OCI-LY7 (cell line): ENCODE results near the gene XPNPEP3. TPM values are rescaled to one million over a fixed set of nuclear protein-coding genes. Genes with fewer than 3 reads are reported as not detected.

Experiments used
- BruUV-seq: library from RNA; stranded (reverse); fragments of 400-500 nt; replicated peaks from 2 replicates; lab custom pipeline; 2021; lab: Mats Ljungman, UMichigan
- CTCF ChIA-PET: fragments of 300-600 bp; sonication (Branson Sonifier 250); formaldehyde crosslinking; loops from one replicate; lab custom pipeline; 2022; ENCODE audit warnings: antibody characterized with exemption; ENCODE audit not compliant: unreplicated experiment; lab: Charles Lee
- POLR2A ChIA-PET: fragments of 300-600 bp; sonication (Branson Sonifier 250); formaldehyde crosslinking; loops from one replicate; lab custom pipeline; 2022; ENCODE audit warnings: antibody characterized with exemption; lab: Charles Lee
- DNase-seq: peaks from one replicate; pipeline ENCODE4 v3.0.0-alpha.2; 2015; ENCODE audit warnings: low spot score
- H2AFZ ChIP-seq: fragments of 200-600 bp; sonication (generic), shearing (Covaris generic); 2 replicates; pipeline ENCODE4 v1.6.1; 2014; ENCODE audit warnings: mild to moderate bottlenecking, antibody characterized with exemption, low read length, moderate library complexity
- H3K27ac ChIP-seq: fragments of 200-600 bp; sonication (generic); 2 replicates; pipeline ENCODE4 v1.5.1; 2014; ENCODE audit warnings: mixed run types, low read depth, mild to moderate bottlenecking, moderate library complexity, low read length, inconsistent platforms; ENCODE audit not compliant: poor library complexity, severe bottlenecking
- H3K36me3 ChIP-seq: fragments of 200-600 bp; sonication (generic); 2 replicates; pipeline ENCODE4 v1.6.1; 2014; ENCODE audit warnings: mild to moderate bottlenecking, antibody characterized with exemption, low read length, moderate library complexity, mixed read lengths; ENCODE audit not compliant: insufficient read depth
- H3K4me1 ChIP-seq: fragments of 200-600 bp; sonication (generic); 2 replicates; pipeline ENCODE4 v1.5.1; 2014; ENCODE audit warnings: mild to moderate bottlenecking, low read length; ENCODE audit not compliant: insufficient read depth, poor library complexity, severe bottlenecking
- H3K4me2 ChIP-seq: fragments of 200-600 bp; sonication (generic); 2 replicates; pipeline ENCODE4 v1.6.1; 2014; ENCODE audit warnings: mild to moderate bottlenecking, low read length
- H3K4me3 ChIP-seq: fragments of 200-600 bp; sonication (generic); 2 replicates; pipeline ENCODE4 v1.5.1; 2014; ENCODE audit warnings: mild to moderate bottlenecking, low read depth, low read length; ENCODE audit not compliant: poor library complexity, severe bottlenecking
- H3K79me2 ChIP-seq: fragments of 200-600 bp; sonication (generic); 2 replicates; pipeline ENCODE4 v1.6.1; 2016; ENCODE audit warnings: low read depth, mild to moderate bottlenecking, low read length, moderate library complexity, mixed read lengths; ENCODE audit not compliant: insufficient read depth
- H3K9me2 ChIP-seq: fragments of 200-600 bp; sonication (generic); 2 replicates; pipeline ENCODE4 v1.6.1; 2016; ENCODE audit warnings: mild to moderate bottlenecking, low read length, mixed read lengths; ENCODE audit not compliant: insufficient read depth
- H3K9me3 ChIP-seq: fragments of 200-600 bp; sonication (generic); 2 replicates; pipeline ENCODE4 v1.6.1; 2014; ENCODE audit warnings: mild to moderate bottlenecking, mixed run types, low read length, mixed read lengths
- H4K20me1 ChIP-seq: fragments of 200-600 bp; sonication (generic); 2 replicates; pipeline ENCODE4 v1.6.1; 2014; ENCODE audit warnings: mild to moderate bottlenecking, antibody characterized with exemption, low read length, moderate library complexity, mixed read lengths; ENCODE audit not compliant: insufficient read depth
- CTCF ChIP-seq: fragments of 200-600 bp; sonication (generic); conservative IDR thresholded peaks from 2 replicates; pipeline ENCODE4 v1.5.1; 2014; ENCODE audit warnings: mild to moderate bottlenecking, antibody characterized with exemption, low read length, moderate library complexity, mixed read lengths
- EZH2phosphoT487 ChIP-seq: fragments of 200-600 bp; sonication (generic); IDR thresholded peaks from 2 replicates; pipeline ENCODE4 v1.6.1; 2018; ENCODE audit warnings: low read depth, borderline replicate concordance, mild to moderate bottlenecking, mixed run types, antibody characterized with exemption, low read length, moderate library complexity, mixed read lengths
- intact Hi-C: fragments of 100-400 bp; cut with micrococcal nuclease; formaldehyde crosslinking; loops from one replicate; pipeline ENCODE4 v1.10.0; 2022; ENCODE audit not compliant: unreplicated experiment
- total RNA-seq, 2 experiments: library from RNA; depleted of rRNA in 1 of 2; stranded (reverse); fragments of >200 nt in 1 of 2; shearing (Covaris generic) in 1 of 2; gene quantifications; 2 replicates each; pipeline ENCODE4 v1.2.3, GENCODE V29; 2014 to 2022

XPNPEP3 gene
- total RNA-seq, 2 experiments from 2014 or later = 12.2 to 22.4 TPM

GRCh38 chr22:40829131-40829530, 27.8 kb upstream of the XPNPEP3 start:
- H3K4me3 ChIP-seq = no peak overlapping the region
- no peak for TF ChIP-seq EZH2phosphoT487
- no peak for TF ChIP-seq CTCF
- H3K4me2 ChIP-seq = no peak overlapping the region
- H3K9me3 ChIP-seq = no peaks in the 10 kb centered on the region
- ChIA-PET POLR2A (no interaction called here), CTCF (no interaction called here)
- H3K4me1 ChIP-seq = no peaks in the 10 kb centered on the region
- intact Hi-C loops = no loop called here
- no peak for DNase-seq
- no peaks in the 10 kb centered on the region; the same call in 1 of the 2 replicates for H3K79me2 ChIP-seq
- no TSS peak for BruUV-seq
- H3K9me2 ChIP-seq = no peaks in the 10 kb centered on the region
- H2AFZ ChIP-seq = no peak overlapping the region
- H3K27ac ChIP-seq = no peak overlapping the region
- H4K20me1 ChIP-seq = no peaks in the 10 kb centered on the region
- peaks cover 92% of the 10 kb centered on the region for H3K36me3 ChIP-seq

- DNase-seq = no peak
- Histone ChIP-seq H3K36me3 (peaks cover 97% of the 10 kb centered on the region), H3K4me2 (no peak overlapping the region), H3K4me3 (no peak overlapping the region), H3K27ac (no peak overlapping the region), H3K9me2 (no peaks in the 10 kb centered on the region), H4K20me1 (no peaks in the 10 kb centered on the region), H3K4me1 (no peaks in the 10 kb centered on the region), H3K79me2 (no peaks in the 10 kb centered on the region; the same call in 1 of the 2 replicates), H3K9me3 (no peaks in the 10 kb centered on the region), H2AFZ (no peak overlapping the region)
- TF ChIP-seq CTCF = no peak
- no peak for TF ChIP-seq EZH2phosphoT487
- ChIA-PET CTCF (no interaction called here), POLR2A (interaction anchor here (0.6 to 1.1 kb wide), 3 partner anchors 18 to 388 kb away, joined by 3 read pairs; no protein-coding TSS in a partner anchor)
- BruUV-seq = no TSS peak
- intact Hi-C loops = no loop called here
Observed at GRCh38 chr22:40834619-40835018, 22.3 kb upstream of the XPNPEP3 start.

GRCh38 chr22:40838486-40838885, 18.5 kb upstream of the XPNPEP3 start:
- H3K79me2 ChIP-seq = peaks cover 15% of the 10 kb centered on the region
- H4K20me1 ChIP-seq = no peaks in the 10 kb centered on the region
- H3K4me1 ChIP-seq = no peaks in the 10 kb centered on the region
- TF ChIP-seq CTCF = no peak
- no peak for TF ChIP-seq EZH2phosphoT487
- no peak overlapping the region for H3K4me3 ChIP-seq
- H3K4me2 ChIP-seq = no peak overlapping the region
- peaks cover 96% of the 10 kb centered on the region for H3K36me3 ChIP-seq
- ChIA-PET POLR2A (interaction anchor here (0.7 kb wide), 1 partner anchor 29 kb away, joined by 4 read pairs; no protein-coding TSS in a partner anchor), CTCF (no interaction called here)
- intact Hi-C loops = no loop called here
- H3K27ac ChIP-seq = no peak overlapping the region
- DNase-seq = no peak
- no peaks in the 10 kb centered on the region for H3K9me2 ChIP-seq
- H3K9me3 ChIP-seq = no peaks in the 10 kb centered on the region
- BruUV-seq = no TSS peak
- H2AFZ ChIP-seq = no peak overlapping the region
